ENCODE data around the gene SP140L. TPM values are rescaled to one million over a fixed set of nuclear protein-coding genes. Genes with fewer than 3 reads are reported as not detected.

Gene SP140L
- total RNA-seq, 1 donor from 2014 or later, result 6.6 TPM

- TF ChIP-seq, protein P1, sequence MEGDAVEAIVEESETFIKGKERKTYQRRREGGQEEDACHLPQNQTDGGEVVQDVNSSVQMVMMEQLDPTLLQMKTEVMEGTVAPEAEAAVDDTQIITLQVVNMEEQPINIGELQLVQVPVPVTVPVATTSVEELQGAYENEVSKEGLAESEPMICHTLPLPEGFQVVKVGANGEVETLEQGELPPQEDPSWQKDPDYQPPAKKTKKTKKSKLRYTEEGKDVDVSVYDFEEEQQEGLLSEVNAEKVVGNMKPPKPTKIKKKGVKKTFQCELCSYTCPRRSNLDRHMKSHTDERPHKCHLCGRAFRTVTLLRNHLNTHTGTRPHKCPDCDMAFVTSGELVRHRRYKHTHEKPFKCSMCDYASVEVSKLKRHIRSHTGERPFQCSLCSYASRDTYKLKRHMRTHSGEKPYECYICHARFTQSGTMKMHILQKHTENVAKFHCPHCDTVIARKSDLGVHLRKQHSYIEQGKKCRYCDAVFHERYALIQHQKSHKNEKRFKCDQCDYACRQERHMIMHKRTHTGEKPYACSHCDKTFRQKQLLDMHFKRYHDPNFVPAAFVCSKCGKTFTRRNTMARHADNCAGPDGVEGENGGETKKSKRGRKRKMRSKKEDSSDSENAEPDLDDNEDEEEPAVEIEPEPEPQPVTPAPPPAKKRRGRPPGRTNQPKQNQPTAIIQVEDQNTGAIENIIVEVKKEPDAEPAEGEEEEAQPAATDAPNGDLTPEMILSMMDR (conservative IDR thresholded peaks at IDR 0.05), result no peak
- Mint-ChIP-seq H3K27me3 (no peaks in the 10 kb centered on the region), H3K27ac (no peak overlapping the region), H3K9me3 (no peaks in the 10 kb centered on the region), H3K4me3 (no peak overlapping the region), H3K36me3 (no peaks in the 10 kb centered on the region), H3K4me1 (ENCODE audit: unreplicated experiment) (no peaks in the 10 kb centered on the region)
- no peak for DNase-seq (ENCODE audit: extremely low spot score, unreplicated experiment)
Measured at GRCh38 chr2:230312638-230313037, 14.4 kb upstream of the SP140L start.

DNA sequence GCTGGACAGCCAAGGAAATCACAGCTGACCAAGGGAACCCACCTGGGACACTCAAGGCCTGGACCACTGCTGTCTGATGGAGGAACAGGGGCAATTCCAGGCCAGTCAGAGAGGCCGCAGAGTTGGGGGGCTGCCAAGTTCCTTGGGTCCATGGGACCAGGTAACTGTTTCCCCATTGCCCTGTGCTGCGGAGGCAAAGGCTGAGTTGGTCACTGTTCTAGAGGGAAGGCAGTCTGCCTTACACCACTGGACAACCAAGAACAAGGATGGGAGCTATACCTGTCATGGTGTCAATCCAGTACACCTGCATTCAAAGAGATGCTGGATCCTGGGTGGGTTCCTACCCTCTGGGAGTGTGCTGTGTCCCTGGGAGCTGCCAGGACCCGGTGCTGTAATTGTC, 9.6 kb upstream of the SP140L start:
- Mint-ChIP-seq H3K27me3 (peaks cover under 1% of the 10 kb centered on the region), H3K4me3 (no peak overlapping the region), H3K27ac (no peak overlapping the region), H3K36me3 (no peaks in the 10 kb centered on the region), H3K4me1 (ENCODE audit: unreplicated experiment) (no peaks in the 10 kb centered on the region), H3K9me3 (peaks cover under 1% of the 10 kb centered on the region)
- DNase-seq (ENCODE audit: extremely low spot score, unreplicated experiment), result no peak
- TF ChIP-seq, protein P1 (conservative IDR thresholded peaks at IDR 0.05), result no peak

DNA sequence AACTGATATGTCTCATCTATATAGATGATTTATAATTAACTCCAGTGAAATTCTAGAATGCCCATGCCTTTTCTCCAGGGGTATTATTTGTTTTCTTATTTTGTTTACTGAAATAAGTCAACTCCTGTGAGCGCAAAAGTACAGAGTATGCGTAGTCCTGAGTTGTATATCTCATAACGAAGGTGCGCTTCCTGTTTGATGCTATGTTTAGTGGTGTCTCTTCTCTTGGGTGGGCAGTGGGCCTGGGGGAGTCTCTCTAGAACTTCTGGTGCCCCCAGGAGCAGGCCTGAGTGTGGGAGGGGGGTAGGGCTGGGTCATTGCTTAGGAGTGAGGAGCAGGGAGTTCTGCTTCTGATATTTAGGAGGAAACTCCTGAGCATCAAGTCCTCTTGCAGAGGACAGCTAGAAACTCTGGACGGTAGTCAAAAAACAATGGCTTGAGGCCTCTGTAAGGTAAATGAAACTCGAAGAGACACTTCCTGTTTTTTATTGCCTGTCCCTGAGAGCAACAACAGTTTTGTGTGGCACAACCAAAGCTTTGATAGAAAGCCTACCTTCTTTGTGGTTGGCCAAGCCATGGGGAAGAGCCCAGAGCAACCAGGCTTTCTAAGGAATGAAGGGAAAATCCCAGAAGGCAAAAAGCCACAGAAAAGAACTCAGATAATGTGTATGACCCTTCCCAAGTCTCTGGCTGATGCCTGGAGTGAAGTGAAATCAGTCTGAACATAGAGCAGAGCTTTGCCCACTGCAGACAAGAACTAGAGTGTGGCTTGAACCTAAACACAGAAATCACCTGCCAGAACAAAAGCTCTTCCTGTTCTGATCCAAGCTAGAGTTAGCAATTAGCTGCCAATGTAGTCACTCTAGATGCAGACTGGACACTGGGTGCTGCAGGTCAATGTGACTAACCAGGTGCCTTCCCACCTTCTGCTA, 8.5 kb upstream of the SP140L start:
- no peaks in the 10 kb centered on the region for H3K4me1 Mint-ChIP-seq (ENCODE audit: unreplicated experiment)
- peaks cover 6% of the 10 kb centered on the region for H3K9me3 Mint-ChIP-seq
- peaks cover 3% of the 10 kb centered on the region for H3K27me3 Mint-ChIP-seq
- no peak for DNase-seq (ENCODE audit: extremely low spot score, unreplicated experiment)
- TF ChIP-seq, protein P1 (conservative IDR thresholded peaks at IDR 0.05), result no peak
- H3K36me3 Mint-ChIP-seq, result no peaks in the 10 kb centered on the region
- no peak overlapping the region for H3K4me3 Mint-ChIP-seq
- H3K27ac Mint-ChIP-seq, result no peak overlapping the region

GRCh38 chr2:230319211-230319862, 7.7 kb upstream of the SP140L start:
- TF ChIP-seq, protein P1 (conservative IDR thresholded peaks at IDR 0.05), result no peak
- Mint-ChIP-seq H3K9me3 (peaks cover 6% of the 10 kb centered on the region), H3K27me3 (peaks cover 3% of the 10 kb centered on the region), H3K4me3 (no peak overlapping the region), H3K36me3 (no peaks in the 10 kb centered on the region), H3K4me1 (ENCODE audit: unreplicated experiment) (no peaks in the 10 kb centered on the region), H3K27ac (no peak overlapping the region)
- DNase-seq (ENCODE audit: extremely low spot score, unreplicated experiment), result no peak

DNA sequence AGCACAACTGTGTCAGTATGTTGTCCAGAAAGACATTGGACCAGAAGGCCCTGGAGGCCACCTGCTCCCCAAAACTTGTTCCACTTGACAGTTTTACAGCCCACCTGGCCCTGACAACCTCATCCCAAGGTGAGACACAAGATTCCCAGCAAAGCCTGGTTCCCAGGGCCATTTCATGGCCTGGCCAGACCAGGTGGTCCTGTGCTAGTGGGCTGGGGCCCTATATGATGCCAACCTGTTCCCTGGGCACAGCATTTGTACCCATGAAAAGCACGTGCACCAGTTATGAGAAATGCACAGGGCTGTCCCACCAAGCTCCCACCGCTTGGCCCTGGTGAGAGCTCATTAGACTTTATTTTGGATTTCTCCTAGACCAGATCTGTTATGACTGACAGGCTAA, 6.0 kb upstream of the SP140L start:
- peaks cover 6% of the 10 kb centered on the region for H3K9me3 Mint-ChIP-seq
- TF ChIP-seq, protein P1 (conservative IDR thresholded peaks at IDR 0.05), result no peak
- H3K36me3 Mint-ChIP-seq, result no peaks in the 10 kb centered on the region

More for the DNA sequence above, 6.0 kb upstream of the SP140L start:
- Mint-ChIP-seq H3K4me3 (no peak overlapping the region), H3K27me3 (peaks cover 3% of the 10 kb centered on the region), H3K27ac (no peak overlapping the region), H3K4me1 (ENCODE audit: unreplicated experiment) (no peaks in the 10 kb centered on the region)
- DNase-seq (ENCODE audit: extremely low spot score, unreplicated experiment), result no peak
